Hematopoietic multipotent progenitor cell treated with erythropoietin and hydrocortisone succinate and interleukin-3 and kit ligand, for 6 days (in vitro differentiated cells): ENCODE data around the gene KHSRP.

Experiments
- DNase-seq: peaks from one replicate; pipeline ENCODE4 v3.0.0-alpha.2; 2015

KHSRP gene

GRCh38 chr19:6384381-6384780, 40.2 kb downstream of the KHSRP start:
- DNase-seq = peak; percentile 58

GRCh38 chr19:6383188-6383587, 41.4 kb downstream of the KHSRP start:
- no peak for DNase-seq

- DNase-seq = no peak
These were observed 43.4 kb downstream of the KHSRP start for GRCh38 chr19:6381030-6381750.

- DNase-seq = no peak
These were observed 44.9 kb downstream of the KHSRP start for GRCh38 chr19:6379744-6380143.

- DNase-seq = no peak
These were observed 46.1 kb downstream of the KHSRP start for GRCh38 chr19:6378486-6378885.

- no peak for DNase-seq
These were observed 46.6 kb downstream of the KHSRP start for GRCh38 chr19:6378041-6378440.

- no peak for DNase-seq
These were observed 48.0 kb downstream of the KHSRP start for GRCh38 chr19:6376512-6377190.

GRCh38 chr19:6375411-6376010, 49.1 kb downstream of the KHSRP start, which contains the start of gene PSPN:
Gene PSPN, minus strand, starts transcription at chr19:6375933. Its CDS starts 84 bp downstream, at chr19:6375849.
- no peak for DNase-seq

GRCh38 chr19:6374711-6375410, 49.8 kb downstream of the KHSRP start:
- DNase-seq = no peak

GRCh38 chr19:6374161-6374709, 50.4 kb downstream of the KHSRP start:
- DNase-seq = no peak

- peak; percentile 56 for DNase-seq
These were observed 50.9 kb downstream of the KHSRP start for GRCh38 chr19:6373813-6374108.

- DNase-seq = peak; percentile 100
These were observed 51.4 kb downstream of the KHSRP start for GRCh38 chr19:6373096-6373812.

- peak; percentile 100 for DNase-seq
These were observed 52.0 kb downstream of the KHSRP start, which contains the start of gene ALKBH7 for GRCh38 chr19:6372594-6373095. Gene ALKBH7, plus strand, starts transcription at chr19:6372794. Its CDS starts 27 bp downstream, at chr19:6372821.

GRCh38 chr19:6364353-6364752, 60.3 kb downstream of the KHSRP start:
- DNase-seq = no peak
